ENCODE measurements around the gene ZG16. TPM values are rescaled to one million over a fixed set of nuclear protein-coding genes. Genes with fewer than 3 reads are reported as not detected.
"Not testable (repeated sequence)": the region's sequence is repeated elsewhere in the genome, so short reads cannot be mapped to it uniquely, and the experiment has no call there.

The ZG16 gene
- polyA plus RNA-seq, 3 donors = not detected

- no peaks in the 10 kb centered on the region for H3K36me3 ChIP-seq (replicated peaks in 1 of 2; ENCODE audit: control insufficient read depth in 1 of 2, insufficient read depth in 2 of 2, low read length in 2 of 2)
- H3K4me3 ChIP-seq (replicated peaks in 1 of 3; ENCODE audit: low read depth in 2 of 3, low read length in 3 of 3) = no peak overlapping the region
- H3K79me2 ChIP-seq (ENCODE audit: insufficient read depth, low read length) = no peaks in the 10 kb centered on the region
- peaks cover 0 to 4% (median 0%) of the 10 kb centered on the region in 7 donors for H3K9me3 Mint-ChIP-seq
- no peaks in the 10 kb centered on the region for H4K20me1 ChIP-seq (ENCODE audit: insufficient read depth, low read length)
- no peaks in the 10 kb centered on the region for H3K9me3 ChIP-seq (replicated peaks in 1 of 2; ENCODE audit: control insufficient read depth in 1 of 2, insufficient read depth in 1 of 2, low read length in 2 of 2)
- no peaks in the 10 kb centered on the region for H3K36me3 Mint-ChIP-seq
- H3K27me3 ChIP-seq (ENCODE audit: control insufficient read depth in 2 of 2, insufficient read depth in 2 of 2, low read length in 2 of 2) = no peaks in the 10 kb centered on the region
- TF ChIP-seq CTCF (IDR thresholded peaks at IDR 0.05) = no peak
- H3K27me3 Mint-ChIP-seq (ENCODE audit: low read depth in 3 of 3) = peaks cover 0 to 7% (median 0%) of the 10 kb centered on the region in 3 donors
- no peak for DNase-seq
- H3K27ac ChIP-seq (ENCODE audit: low read depth in 1 of 2, low read length in 2 of 2) = no peak overlapping the region
- intact Hi-C loops (cut with micrococcal nuclease) = no loop called here
- H3K4me2 ChIP-seq (replicated peaks; ENCODE audit: extremely low read depth, low read length, poor library complexity, severe bottlenecking) = no peak overlapping the region
- H3K27ac Mint-ChIP-seq = no peak overlapping the region
- no peak overlapping the region for H2AFZ ChIP-seq (ENCODE audit: insufficient read depth, low read depth, low read length, poor library complexity, severe bottlenecking)
- H3K4me3 Mint-ChIP-seq = no peak overlapping the region
- peaks cover 25% of the 10 kb centered on the region for H3K4me1 Mint-ChIP-seq
- H3K4me1 ChIP-seq (ENCODE audit: control insufficient read depth in 1 of 2, insufficient read depth in 2 of 2, low read length in 2 of 2) = peaks cover 20 to 22% of the 10 kb centered on the region in 2 donors
- no peak overlapping the region for H3K9ac ChIP-seq (ENCODE audit: insufficient read depth, low read length, poor library complexity, severe bottlenecking)
- no CpG with 5 or more reads among the region's 1 CpG for WGBS (ENCODE audit: insufficient coverage)
These were observed 24.5 kb upstream of the ZG16 start for GRCh38 chr16:29753516-29753915.

GRCh38 chr16:29756654-29757053, 21.4 kb upstream of the ZG16 start:
- no peak overlapping the region for H3K27ac Mint-ChIP-seq
- H3K27me3 ChIP-seq (ENCODE audit: control insufficient read depth in 2 of 2, insufficient read depth in 2 of 2, low read length in 2 of 2) = no peaks in the 10 kb centered on the region
- peaks cover 0 to 10% (median 0%) of the 10 kb centered on the region in 3 donors for H3K27me3 Mint-ChIP-seq (ENCODE audit: low read depth in 3 of 3)

GRCh38 chr16:29757086-29757485, 21.0 kb upstream of the ZG16 start:
- H3K4me1 Mint-ChIP-seq; H4K20me1 ChIP-seq (ENCODE audit: insufficient read depth, low read length); H3K9me3 ChIP-seq (replicated peaks in 1 of 2; ENCODE audit: control insufficient read depth in 1 of 2, insufficient read depth in 1 of 2, low read length in 2 of 2); H3K36me3 ChIP-seq (replicated peaks in 1 of 2; ENCODE audit: control insufficient read depth in 1 of 2, insufficient read depth in 2 of 2, low read length in 2 of 2); H3K27ac Mint-ChIP-seq; H3K4me1 ChIP-seq (ENCODE audit: control insufficient read depth in 1 of 2, insufficient read depth in 2 of 2, low read length in 2 of 2); H3K27me3 ChIP-seq (ENCODE audit: control insufficient read depth in 2 of 2, insufficient read depth in 2 of 2, low read length in 2 of 2); H3K36me3 Mint-ChIP-seq; intact Hi-C loops (cut with micrococcal nuclease); H3K79me2 ChIP-seq (ENCODE audit: insufficient read depth, low read length); H2AFZ ChIP-seq (ENCODE audit: insufficient read depth, low read depth, low read length, poor library complexity, severe bottlenecking); H3K4me2 ChIP-seq (replicated peaks; ENCODE audit: extremely low read depth, low read length, poor library complexity, severe bottlenecking); H3K27ac ChIP-seq (ENCODE audit: low read depth in 1 of 2, low read length in 2 of 2); H3K9ac ChIP-seq (ENCODE audit: insufficient read depth, low read length, poor library complexity, severe bottlenecking); H3K4me3 ChIP-seq (replicated peaks in 1 of 3; ENCODE audit: low read depth in 2 of 3, low read length in 3 of 3); H3K9me3 Mint-ChIP-seq; DNase-seq: not testable (repeated sequence)
- H3K4me3 Mint-ChIP-seq = peak overlapping the region in 1 of 2 donors; percentile 9
- 98% methylated on average over 8 of the region's 8 CpGs for WGBS (ENCODE audit: insufficient coverage)
- H3K27me3 Mint-ChIP-seq (ENCODE audit: low read depth in 3 of 3) = peaks cover 0 to 10% (median 0%) of the 10 kb centered on the region in 3 donors

More at GRCh38 chr16:29756654-29757053, 21.4 kb upstream of the ZG16 start:
- peaks cover 9% of the 10 kb centered on the region for H3K4me1 Mint-ChIP-seq
- Histone ChIP-seq H3K9me3 (replicated peaks in 1 of 2; ENCODE audit: control insufficient read depth in 1 of 2, insufficient read depth in 1 of 2, low read length in 2 of 2) (no peaks in the 10 kb centered on the region), H3K4me1 (ENCODE audit: control insufficient read depth in 1 of 2, insufficient read depth in 2 of 2, low read length in 2 of 2) (peaks cover 0 to 4% of the 10 kb centered on the region in 2 donors), H4K20me1 (ENCODE audit: insufficient read depth, low read length) (no peaks in the 10 kb centered on the region), H3K36me3 (replicated peaks in 1 of 2; ENCODE audit: control insufficient read depth in 1 of 2, insufficient read depth in 2 of 2, low read length in 2 of 2) (no peaks in the 10 kb centered on the region), H3K79me2 (ENCODE audit: insufficient read depth, low read length) (no peaks in the 10 kb centered on the region), H3K27ac (ENCODE audit: low read depth in 1 of 2, low read length in 2 of 2) (no peak overlapping the region), H2AFZ (ENCODE audit: insufficient read depth, low read depth, low read length, poor library complexity, severe bottlenecking) (no peak overlapping the region), H3K4me2 (replicated peaks; ENCODE audit: extremely low read depth, low read length, poor library complexity, severe bottlenecking) (no peak overlapping the region), H3K9ac (ENCODE audit: insufficient read depth, low read length, poor library complexity, severe bottlenecking) (no peak overlapping the region), H3K4me3 (replicated peaks in 1 of 3; ENCODE audit: low read depth in 2 of 3, low read length in 3 of 3) (no peak overlapping the region)
- no peak for DNase-seq
- no CpG with 5 or more reads among the region's 1 CpG for WGBS (ENCODE audit: insufficient coverage)
- no peak for TF ChIP-seq CTCF (IDR thresholded peaks at IDR 0.05)
- H3K4me3 Mint-ChIP-seq = no peak overlapping the region
- no peaks in the 10 kb centered on the region for H3K36me3 Mint-ChIP-seq
- H3K9me3 Mint-ChIP-seq = peaks cover 0 to 4% (median 0%) of the 10 kb centered on the region in 7 donors
- intact Hi-C loops (cut with micrococcal nuclease) = no loop called here

Data from CD14-positive monocyte (primary cell).